ENCODE measurements around the gene GON4L.
"Not testable (repeated sequence)": the region's sequence is repeated elsewhere in the genome, so short reads cannot be mapped to it uniquely, and the experiment has no call there.

GON4L gene

GRCh38 chr1:155856975-155857930 lies at the start of gene GON4L:
Gene GON4L (minus strand): TSS chr1:155857214. CDS start chr1:155853780, 3,434 bp downstream.
- peak; percentile 86 for DNase-seq

- DNase-seq, result no peak
Measured at GRCh38 chr1:155904261-155904660, 47.2 kb upstream of the GON4L start.

- no peak for DNase-seq
Measured at GRCh38 chr1:155900161-155900560, 43.1 kb upstream of the GON4L start.

GRCh38 chr1:155899683-155900082 lies 42.7 kb upstream of the GON4L start:
- no peak for DNase-seq

- DNase-seq, result no peak
Measured at GRCh38 chr1:155898888-155899287, 41.9 kb upstream of the GON4L start.

GRCh38 chr1:155897746-155898145 lies 40.7 kb upstream of the GON4L start:
- no peak for DNase-seq

GRCh38 chr1:155896476-155896875 lies 39.5 kb upstream of the GON4L start:
- not testable (repeated sequence) for DNase-seq

GRCh38 chr1:155895617-155896016 lies 38.6 kb upstream of the GON4L start:
- not testable (repeated sequence) for DNase-seq

- no peak for DNase-seq
Measured at GRCh38 chr1:155893389-155894142, 36.6 kb upstream of the GON4L start.

GRCh38 chr1:155892796-155893195 lies 35.8 kb upstream of the GON4L start:
- no peak for DNase-seq

GRCh38 chr1:155890251-155890650 lies 33.2 kb upstream of the GON4L start:
- DNase-seq, result no peak

GRCh38 chr1:155889566-155889965 lies 32.6 kb upstream of the GON4L start:
- no peak for DNase-seq

- no peak for DNase-seq
Measured at GRCh38 chr1:155888481-155888880, 31.5 kb upstream of the GON4L start.

GRCh38 chr1:155884982-155885381 lies 28.0 kb upstream of the GON4L start:
- no peak for DNase-seq

GRCh38 chr1:155884031-155884960 lies 27.3 kb upstream of the GON4L start:
- no peak for DNase-seq

GRCh38 chr1:155882766-155883165 lies 25.8 kb upstream of the GON4L start:
- no peak for DNase-seq

- no peak for DNase-seq
Measured at GRCh38 chr1:155882235-155882634, 25.2 kb upstream of the GON4L start.

- DNase-seq, result no peak
Measured at GRCh38 chr1:155880950-155881349, 23.9 kb upstream of the GON4L start.

GRCh38 chr1:155880251-155880650 lies 23.2 kb upstream of the GON4L start:
- no peak for DNase-seq

GRCh38 chr1:155877945-155878344 lies 20.9 kb upstream of the GON4L start:
- DNase-seq, result no peak

GRCh38 chr1:155873860-155874259 lies 16.8 kb upstream of the GON4L start:
- DNase-seq, result no peak

- no peak for DNase-seq
Measured at GRCh38 chr1:155872527-155872926, 15.5 kb upstream of the GON4L start.

GRCh38 chr1:155871390-155871789 lies 14.4 kb upstream of the GON4L start:
- DNase-seq, result no peak
